Osteoblast (primary cell): ENCODE measurements around the gene PEX11B. TPM values are rescaled to one million over a fixed set of nuclear protein-coding genes. Genes with fewer than 3 reads are reported as not detected.

Experiments
- DNase-seq: peaks from one replicate; pipeline ENCODE4 v3.0.0; 2011; ENCODE audit warnings: low spot score, mixed read lengths; ENCODE audit not compliant: insufficient read length; ENCODE audit errors: missing footprints
- H2AFZ ChIP-seq: 2 replicates; pipeline ENCODE4 v1.6.0; 2011; ENCODE audit warnings: mild to moderate bottlenecking, low read length
- H3K27ac ChIP-seq: 2 replicates; pipeline ENCODE4 v1.5.1; 2011; ENCODE audit warnings: mild to moderate bottlenecking, low read depth, low read length, moderate library complexity
- H3K27me3 ChIP-seq: 2 replicates; pipeline ENCODE4 v1.6.0; 2012; ENCODE audit warnings: mild to moderate bottlenecking, control low read depth, inconsistent platforms, low read length, moderate library complexity; ENCODE audit not compliant: insufficient read depth
- H3K36me3 ChIP-seq: 2 replicates; pipeline ENCODE4 v1.5.1; 2011; ENCODE audit warnings: mild to moderate bottlenecking, low read length, control low read depth, moderate library complexity; ENCODE audit not compliant: insufficient read depth
- H3K4me1 ChIP-seq: 2 replicates; pipeline ENCODE4 v1.5.1; 2011; ENCODE audit warnings: mild to moderate bottlenecking, low read length, control low read depth, moderate library complexity; ENCODE audit not compliant: insufficient read depth
- H3K4me2 ChIP-seq: 2 replicates; pipeline ENCODE4 v1.6.0; 2011; ENCODE audit warnings: mild to moderate bottlenecking, low read length; ENCODE audit not compliant: insufficient read depth
- H3K4me3 ChIP-seq: fragments of 200-600 bp; sonication (generic); 3 replicates; pipeline ENCODE4 v1.5.1; 2012; ENCODE audit warnings: mild to moderate bottlenecking, low read length, inconsistent platforms; ENCODE audit not compliant: insufficient read depth
- H3K79me2 ChIP-seq: 2 replicates; pipeline ENCODE4 v1.6.0; 2012; ENCODE audit warnings: mild to moderate bottlenecking, low read length, control low read depth, inconsistent platforms; ENCODE audit not compliant: insufficient read depth
- H3K9me3 ChIP-seq: 2 replicates; pipeline ENCODE4 v1.5.1; 2011; ENCODE audit warnings: low read depth, low read length, control low read depth
- H4K20me1 ChIP-seq: 2 replicates; pipeline ENCODE4 v1.6.0; 2012; ENCODE audit warnings: mild to moderate bottlenecking, low read length, control low read depth; ENCODE audit not compliant: insufficient read depth
- total RNA-seq: library from RNA; depleted of rRNA; stranded (reverse); fragments of >200 nt; gene quantifications from 2 replicates; pipeline ENCODE4 v1.2.3, GENCODE V29; 2012
- TF ChIP-seq, protein P1 (sequence below): IDR thresholded peaks from 2 replicates; pipeline ENCODE4 v1.5.1; 2011; ENCODE audit warnings: mild to moderate bottlenecking, low read depth, low read length, moderate library complexity; ENCODE audit errors: extremely low read depth

Gene PEX11B
- total RNA-seq, 1 donor, result 20.3 TPM

DNA sequence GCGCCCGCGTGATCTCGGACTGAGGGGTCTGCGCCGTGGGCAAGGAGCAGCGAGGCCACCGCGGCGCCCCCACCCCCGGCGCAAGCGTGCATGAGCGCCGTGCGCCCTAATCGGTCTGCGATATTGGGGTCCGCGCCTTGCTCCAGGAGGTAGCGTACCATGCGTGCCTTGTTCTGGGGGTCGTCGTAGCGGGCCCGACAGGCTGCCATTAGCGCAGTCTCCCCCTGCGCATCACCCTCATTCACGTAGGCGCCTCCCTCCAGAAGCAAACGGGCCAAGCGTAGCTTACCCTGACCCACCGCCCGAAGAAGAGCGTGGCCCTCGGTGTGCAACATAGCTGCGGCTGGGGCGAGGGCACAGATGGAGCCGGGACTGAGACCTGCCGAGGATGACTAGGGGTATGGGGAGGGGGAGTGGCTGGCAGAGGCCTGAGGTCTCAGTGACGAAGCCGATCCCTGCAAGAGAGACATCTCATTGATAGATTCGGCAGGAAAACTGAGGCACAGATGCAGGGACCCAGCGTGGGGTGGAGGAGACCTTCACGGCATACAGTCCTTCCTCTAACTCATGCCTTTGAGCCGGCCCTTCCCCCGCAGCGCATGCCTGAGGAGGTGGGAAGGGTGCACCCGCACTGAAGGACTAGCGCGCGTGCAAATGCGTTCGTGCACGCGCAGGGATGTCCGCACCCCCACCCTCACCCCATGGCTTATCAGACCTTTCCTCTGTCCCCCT, 43.1 kb upstream of the PEX11B start:
- H4K20me1 ChIP-seq, result no peaks in the 10 kb centered on the region
- peak; percentile 82 for DNase-seq

DNA sequence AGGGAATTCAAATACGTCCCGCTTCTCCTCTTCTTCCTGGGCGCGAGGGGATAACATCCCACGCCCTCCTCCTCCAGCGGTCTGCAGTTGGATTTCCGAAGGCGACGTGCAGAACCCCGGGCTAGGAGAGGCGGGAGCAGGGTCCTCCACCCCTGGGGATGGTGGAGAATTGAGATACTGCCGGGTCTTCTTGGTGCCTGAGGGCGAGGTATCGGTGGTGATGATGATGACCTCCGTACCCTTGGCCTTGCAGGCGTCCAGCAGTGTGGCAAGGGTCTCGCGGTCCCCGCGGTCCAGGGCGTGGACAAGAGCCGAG, 42.5 kb upstream of the PEX11B start:
- Histone ChIP-seq H3K9me3 (no peaks in the 10 kb centered on the region), H3K27me3 (no peaks in the 10 kb centered on the region), H4K20me1 (no peaks in the 10 kb centered on the region), H3K79me2 (peaks cover 21% of the 10 kb centered on the region), H3K27ac (peak overlapping the region; percentile 4), H3K36me3 (no peaks in the 10 kb centered on the region), H3K4me3 (peak overlapping the region; percentile 89), H3K4me1 (peaks cover 58% of the 10 kb centered on the region), H2AFZ (peak overlapping the region; percentile 90), H3K4me2 (peak overlapping the region; percentile 100)
- peak; percentile 30 for DNase-seq
- TF ChIP-seq, protein P1, sequence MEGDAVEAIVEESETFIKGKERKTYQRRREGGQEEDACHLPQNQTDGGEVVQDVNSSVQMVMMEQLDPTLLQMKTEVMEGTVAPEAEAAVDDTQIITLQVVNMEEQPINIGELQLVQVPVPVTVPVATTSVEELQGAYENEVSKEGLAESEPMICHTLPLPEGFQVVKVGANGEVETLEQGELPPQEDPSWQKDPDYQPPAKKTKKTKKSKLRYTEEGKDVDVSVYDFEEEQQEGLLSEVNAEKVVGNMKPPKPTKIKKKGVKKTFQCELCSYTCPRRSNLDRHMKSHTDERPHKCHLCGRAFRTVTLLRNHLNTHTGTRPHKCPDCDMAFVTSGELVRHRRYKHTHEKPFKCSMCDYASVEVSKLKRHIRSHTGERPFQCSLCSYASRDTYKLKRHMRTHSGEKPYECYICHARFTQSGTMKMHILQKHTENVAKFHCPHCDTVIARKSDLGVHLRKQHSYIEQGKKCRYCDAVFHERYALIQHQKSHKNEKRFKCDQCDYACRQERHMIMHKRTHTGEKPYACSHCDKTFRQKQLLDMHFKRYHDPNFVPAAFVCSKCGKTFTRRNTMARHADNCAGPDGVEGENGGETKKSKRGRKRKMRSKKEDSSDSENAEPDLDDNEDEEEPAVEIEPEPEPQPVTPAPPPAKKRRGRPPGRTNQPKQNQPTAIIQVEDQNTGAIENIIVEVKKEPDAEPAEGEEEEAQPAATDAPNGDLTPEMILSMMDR, result no peak

More for the DNA sequence above, 43.1 kb upstream of the PEX11B start:
- H3K4me1 ChIP-seq, result peaks cover 53% of the 10 kb centered on the region
- TF ChIP-seq, protein P1, result no peak
- peak overlapping the region; percentile 89 for H3K4me3 ChIP-seq
- peak overlapping the region; percentile 35 for H3K27ac ChIP-seq
- H3K27me3 ChIP-seq, result no peaks in the 10 kb centered on the region
- H3K9me3 ChIP-seq, result no peaks in the 10 kb centered on the region
- peaks cover 16% of the 10 kb centered on the region for H3K79me2 ChIP-seq
- no peaks in the 10 kb centered on the region for H3K36me3 ChIP-seq
- peak overlapping the region; percentile 100 for H3K4me2 ChIP-seq
- H2AFZ ChIP-seq, result peak overlapping the region; percentile 73

DNA sequence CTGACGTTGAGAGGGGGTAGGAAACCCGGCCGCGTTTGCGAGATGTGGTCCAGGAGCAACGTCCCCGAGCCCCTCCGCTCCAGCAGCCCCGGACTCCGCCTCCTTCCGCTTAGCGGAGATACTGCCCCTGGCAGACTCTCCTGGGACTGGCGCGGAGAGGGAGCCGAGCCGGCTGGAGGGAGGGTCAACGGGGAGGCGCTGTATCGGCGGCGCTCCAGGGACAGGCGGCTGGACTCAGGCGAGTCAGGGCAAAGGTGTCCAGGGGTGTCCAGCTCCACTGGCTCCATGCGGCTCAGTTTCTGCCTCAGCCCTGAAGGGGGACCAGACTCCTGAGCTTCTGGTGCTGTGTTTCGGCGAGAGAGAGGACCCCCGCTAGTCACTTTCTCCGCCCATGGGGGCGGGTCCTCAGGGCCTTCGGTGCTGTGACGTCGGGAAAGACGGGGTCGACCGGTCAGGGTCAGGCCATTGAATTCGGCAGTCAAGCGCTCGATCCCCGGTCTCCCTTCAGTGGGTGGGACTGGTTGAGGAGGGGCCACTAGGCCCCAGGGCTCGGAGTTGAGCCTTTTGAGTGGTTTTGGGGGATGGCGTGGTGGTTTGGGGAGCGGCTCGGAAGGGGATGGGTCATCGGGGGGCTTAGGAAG, 42.1 kb upstream of the PEX11B start:
- TF ChIP-seq, protein P1, result peak; percentile 5
- Histone ChIP-seq H2AFZ (peak overlapping the region; percentile 90), H3K36me3 (no peaks in the 10 kb centered on the region), H3K4me1 (peaks cover 62% of the 10 kb centered on the region), H3K4me3 (peak overlapping the region; percentile 89), H3K4me2 (peak overlapping the region; percentile 100), H4K20me1 (no peaks in the 10 kb centered on the region), H3K79me2 (peaks cover 26% of the 10 kb centered on the region), H3K9me3 (no peaks in the 10 kb centered on the region), H3K27me3 (no peaks in the 10 kb centered on the region), H3K27ac (peak overlapping the region; percentile 4)
- DNase-seq, result peak; percentile 96

DNA sequence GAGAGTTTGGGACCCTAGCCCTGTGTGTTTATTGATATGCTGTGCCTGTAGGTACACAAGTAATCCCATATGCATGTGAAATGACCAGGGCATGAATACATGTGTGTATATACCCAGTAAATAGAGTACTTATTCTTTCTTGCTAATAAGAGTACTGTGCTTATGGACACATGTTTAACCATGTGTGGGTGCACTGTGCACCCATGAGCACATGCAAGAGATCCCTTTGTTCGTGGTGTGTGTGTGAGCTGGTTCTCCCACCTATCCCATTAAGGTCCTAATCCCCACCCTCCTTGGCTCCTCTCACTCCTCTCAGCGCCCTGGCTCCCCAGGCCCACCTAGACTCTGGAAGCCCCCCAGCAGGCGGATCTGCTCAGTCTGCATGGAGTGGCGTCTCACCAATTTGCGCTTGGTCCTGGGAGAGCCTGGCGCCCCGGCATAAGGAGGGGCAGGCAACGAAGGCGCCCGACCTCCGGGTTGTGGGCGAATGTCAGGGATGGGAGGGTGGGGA, 41.5 kb upstream of the PEX11B start:
- Histone ChIP-seq H4K20me1 (peaks cover 5% of the 10 kb centered on the region), H3K27me3 (no peaks in the 10 kb centered on the region), H3K36me3 (no peaks in the 10 kb centered on the region), H3K4me2 (peak overlapping the region; percentile 100), H3K4me3 (peak overlapping the region; percentile 89), H3K79me2 (peaks cover 32% of the 10 kb centered on the region), H2AFZ (peak overlapping the region; percentile 90), H3K4me1 (peaks cover 65% of the 10 kb centered on the region), H3K27ac (no peak overlapping the region), H3K9me3 (no peaks in the 10 kb centered on the region)
- TF ChIP-seq, protein P1, result no peak
- peak; percentile 49 for DNase-seq
